IMR-90 (cell line): ENCODE results near the gene FLT3LG. TPM values are rescaled to one million over a fixed set of nuclear protein-coding genes. Genes with fewer than 3 reads are reported as not detected.

ENCODE experiments used
- ATAC-seq: fragments of 200-7000 bp; cut with Tn5 transposase; 2 replicates; pipeline ENCODE4 v1.9.1; 2020; ENCODE audit warnings: low read depth, mild to moderate bottlenecking, moderate library complexity
- BruUV-seq: library from RNA; stranded (reverse); fragments of 400-500 nt; replicated peaks from 2 replicates; lab custom pipeline; 2021; lab: Mats Ljungman, UMichigan
- CTCF ChIA-PET: fragments of 300-600 bp; formaldehyde crosslinking; extraction: SDS; loops from one replicate; lab custom pipeline; 2021; ENCODE audit warnings: antibody characterized with exemption; lab: Yijun Ruan, JAX
- POLR2A ChIA-PET: fragments of 300-600 bp; sonication (Branson Sonifier 250); formaldehyde crosslinking; loops from one replicate; lab custom pipeline; 2022; ENCODE audit warnings: antibody characterized with exemption; ENCODE audit not compliant: unreplicated experiment; lab: Charles Lee
- DNase-seq: peaks from one replicate; pipeline ENCODE4 v3.0.0; 2013
- H2AFZ ChIP-seq: replicated peaks from 2 replicates; pipeline ENCODE3; 2013; ENCODE audit warnings: low read length, mild to moderate bottlenecking; ENCODE audit not compliant: poor library complexity
- H2AK5ac ChIP-seq: 2 replicates; pipeline ENCODE4 v1.6.1; 2013; ENCODE audit warnings: low read depth, low read length, inconsistent platforms
- H2AK9ac ChIP-seq: replicated peaks from 2 replicates; pipeline ENCODE3; 2013; ENCODE audit warnings: mild to moderate bottlenecking, low read depth, low read length, moderate library complexity; ENCODE audit not compliant: poor library complexity
- H2BK120ac ChIP-seq: 2 replicates; pipeline ENCODE4 v1.6.1; 2013; ENCODE audit warnings: low read depth, low read length, inconsistent platforms
- H2BK15ac ChIP-seq: 3 replicates; pipeline ENCODE4 v1.6.1; 2013; ENCODE audit warnings: low read depth, low read length, inconsistent platforms
- H2BK20ac ChIP-seq: 2 replicates; pipeline ENCODE4 v1.6.1; 2013; ENCODE audit warnings: low read depth, mild to moderate bottlenecking, inconsistent platforms, low read length, moderate library complexity
- H2BK5ac ChIP-seq: 2 replicates; pipeline ENCODE4 v1.6.1; 2013; ENCODE audit warnings: mild to moderate bottlenecking, low read depth, low read length, inconsistent platforms; ENCODE audit not compliant: poor library complexity, severe bottlenecking
- H3K14ac ChIP-seq: replicated peaks from 2 replicates; pipeline ENCODE4 v1.6.1; 2013; ENCODE audit warnings: low read depth, low read length, inconsistent platforms
- H3K18ac ChIP-seq: 2 replicates; pipeline ENCODE4 v1.6.1; 2013; ENCODE audit warnings: low read depth, low read length, control low read depth
- H3K23ac ChIP-seq: 2 replicates; pipeline ENCODE4 v1.6.1; 2013; ENCODE audit warnings: low read depth, low read length, inconsistent platforms
- H3K27ac ChIP-seq: 2 replicates; pipeline ENCODE4 v1.5.1; 2013; ENCODE audit warnings: mild to moderate bottlenecking, control low read depth, low read length; ENCODE audit not compliant: insufficient read depth
- H3K27me3 ChIP-seq: 2 replicates; pipeline ENCODE4 v1.6.1; 2013; ENCODE audit warnings: low read length; ENCODE audit not compliant: control insufficient read depth, insufficient read depth
- H3K36me3 ChIP-seq: 2 replicates; pipeline ENCODE4 v1.6.1; 2013; ENCODE audit warnings: low read length, mixed read lengths; ENCODE audit not compliant: control insufficient read depth, insufficient read depth
- H3K4ac ChIP-seq: 2 replicates; pipeline ENCODE4 v1.6.1; 2013; ENCODE audit warnings: low read depth, low read length, inconsistent platforms
- H3K4me1 ChIP-seq: 2 replicates; pipeline ENCODE4 v1.6.1; 2013; ENCODE audit warnings: low read length, mixed read lengths; ENCODE audit not compliant: control insufficient read depth, insufficient read depth
- H3K4me2 ChIP-seq: 2 replicates; pipeline ENCODE4 v1.6.1; 2013; ENCODE audit warnings: low read depth, mild to moderate bottlenecking, control low read depth, low read length, moderate library complexity
- H3K4me3 ChIP-seq: 2 replicates; pipeline ENCODE4 v1.5.1; 2013; ENCODE audit warnings: low read depth, mild to moderate bottlenecking, control low read depth, low read length, moderate library complexity; ENCODE audit not compliant: insufficient read depth
- H3K56ac ChIP-seq: 2 replicates; pipeline ENCODE4 v1.6.1; 2013; ENCODE audit warnings: low read length, inconsistent platforms; ENCODE audit not compliant: insufficient read depth; ENCODE audit errors: extremely low read depth
- H3K79me1 ChIP-seq, 2 experiments: 2 replicates each; pipeline ENCODE4 v1.6.1; 2013; ENCODE audit warnings: low read length in 2 of 2, inconsistent platforms in 1 of 2, low read depth in 1 of 2
- H3K9ac ChIP-seq: 2 replicates; pipeline ENCODE4 v1.6.1; 2013; ENCODE audit warnings: low read depth, low read length, control low read depth
- H3K9me1 ChIP-seq: 2 replicates; pipeline ENCODE4 v1.6.1; 2013; ENCODE audit warnings: low read length, inconsistent platforms; ENCODE audit not compliant: insufficient read depth
- H3K9me3 ChIP-seq: 2 replicates; pipeline ENCODE4 v1.6.1; 2013; ENCODE audit warnings: low read length; ENCODE audit not compliant: control insufficient read depth, insufficient read depth
- H4K20me1 ChIP-seq: 2 replicates; pipeline ENCODE4 v1.6.1; 2013; ENCODE audit warnings: low read length, inconsistent platforms; ENCODE audit not compliant: insufficient read depth
- H4K5ac ChIP-seq: 2 replicates; pipeline ENCODE4 v1.6.1; 2013; ENCODE audit warnings: mild to moderate bottlenecking, low read depth, low read length, control low read depth
- H4K8ac ChIP-seq, 2 experiments: 2 replicates each; pipeline ENCODE4 v1.6.1; 2013; ENCODE audit warnings: low read depth in 2 of 2, low read length in 2 of 2, control low read depth in 1 of 2, inconsistent platforms in 1 of 2
- H4K91ac ChIP-seq: 2 replicates; pipeline ENCODE4 v1.6.1; 2013; ENCODE audit warnings: low read depth, low read length, inconsistent platforms; ENCODE audit not compliant: insufficient read depth
- BHLHE40 ChIP-seq: fragments of 150-350 bp; IDR thresholded peaks from 2 replicates; pipeline ENCODE4 v1.6.1; 2016; ENCODE audit warnings: mild to moderate bottlenecking, low read depth, low read length
- CEBPB ChIP-seq: IDR thresholded peaks from 2 replicates; pipeline ENCODE4 v1.6.1; 2012; ENCODE audit warnings: low read depth, low read length, improper control_type of control experiment
- CHD1 ChIP-seq: IDR thresholded peaks from 2 replicates; pipeline ENCODE4 v1.6.1; 2012; ENCODE audit warnings: low read depth, low read length, improper control_type of control experiment
- CTCF ChIP-seq: conservative IDR thresholded peaks from 2 replicates; pipeline ENCODE4 v1.5.1; 2012; ENCODE audit warnings: mild to moderate bottlenecking, low read depth, low read length, improper control_type of control experiment
- FOS ChIP-seq: fragments of 150-350 bp; IDR thresholded peaks from 2 replicates; pipeline ENCODE4 v1.6.1; 2016; ENCODE audit warnings: low read depth, low read length
- MAFK ChIP-seq: IDR thresholded peaks from 2 replicates; pipeline ENCODE4 v1.6.1; 2012; ENCODE audit warnings: low read depth, low read length, improper control_type of control experiment
- MAZ ChIP-seq: IDR thresholded peaks from 2 replicates; pipeline ENCODE4 v1.6.1; 2012; ENCODE audit warnings: low read depth, mild to moderate bottlenecking, low read length, improper control_type of control experiment, moderate library complexity, borderline replicate concordance
- MXI1 ChIP-seq: IDR thresholded peaks from 2 replicates; pipeline ENCODE4 v1.6.1; 2012; ENCODE audit warnings: low read depth, mild to moderate bottlenecking, low read length, moderate library complexity, borderline replicate concordance
- NFE2L2 ChIP-seq: fragments of 150-350 bp; IDR thresholded peaks from 2 replicates; pipeline ENCODE4 v1.6.1; 2016; ENCODE audit warnings: low read depth, mild to moderate bottlenecking, low read length
- POLR2A ChIP-seq: IDR thresholded peaks from 2 replicates; pipeline ENCODE4 v1.6.1; 2012; ENCODE audit warnings: mild to moderate bottlenecking, low read depth, low read length
- RAD21 ChIP-seq: IDR thresholded peaks from 2 replicates; pipeline ENCODE4 v1.6.1; 2012; ENCODE audit warnings: low read length, improper control_type of control experiment
- RCOR1 ChIP-seq: IDR thresholded peaks from 2 replicates; pipeline ENCODE4 v1.6.1; 2012; ENCODE audit warnings: mild to moderate bottlenecking, low read length, improper control_type of control experiment; ENCODE audit not compliant: insufficient replicate concordance
- RFX5 ChIP-seq: IDR thresholded peaks from 2 replicates; pipeline ENCODE4 v1.8.0; 2012; ENCODE audit warnings: low read depth, mild to moderate bottlenecking, low read length, moderate library complexity
- SMC3 ChIP-seq: fragments of 150-350 bp; IDR thresholded peaks from 2 replicates; pipeline ENCODE4 v1.6.1; 2016; ENCODE audit warnings: low read depth, mild to moderate bottlenecking, antibody characterized with exemption, low read length, moderate library complexity
- WGBS, 2 experiments: methylation state at CpG; one replicate each; pipeline versions ENCODE4 v1.1.5 to v1.1.7; 2013; ENCODE audit warnings: missing lambda C conversion rate in 2 of 2; ENCODE audit not compliant: insufficient read length in 1 of 2; ENCODE audit errors: extremely low coverage in 2 of 2; 5-methylcytosine and 5-hydroxymethylcytosine counted together
- dilution Hi-C: fragments of 300-500 bp; cut with HindIII; formaldehyde crosslinking; loops from one replicate; pipeline ENCODE4 v1.14.3; 2018; ENCODE audit warnings: low sequenced_read_pairs; ENCODE audit not compliant: unreplicated experiment
- in situ Hi-C: fragments of 300-500 bp; cut with MboI; formaldehyde crosslinking; loops from 3 replicates; pipeline ENCODE4 v1.14.3; 2019; ENCODE audit warnings: low sequenced_read_pairs, inconsistent platforms, mixed read lengths
- intact Hi-C: fragments of 100-400 bp; cut with micrococcal nuclease; formaldehyde crosslinking; loops from 2 replicates; pipeline ENCODE4 v1.10.0; 2022
- polyA plus RNA-seq, 3 experiments: library from polyadenylated mRNA; depleted of rRNA; stranded (reverse); fragments of >200 nt; gene quantifications; 2 replicates each; pipeline ENCODE4 v1.2.3, GENCODE V29; 2012; ENCODE audit warnings: low replicate concordance in 1 of 3
- total RNA-seq: library from RNA; depleted of rRNA; stranded (reverse); fragments of >200 nt; gene quantifications from 2 replicates; pipeline ENCODE4 v1.2.3, GENCODE V29; 2012
- TF ChIP-seq, protein P1 (sequence below): fragments of 150-350 bp; IDR thresholded peaks from 2 replicates; pipeline ENCODE4 v1.6.1; 2017; ENCODE audit warnings: mild to moderate bottlenecking, antibody characterized with exemption, low read length, low read depth
- TF ChIP-seq, protein P2 (sequence below): fragments of 150-350 bp; IDR thresholded peaks from 2 replicates; pipeline ENCODE4 v1.6.1; 2016; ENCODE audit warnings: low read depth, mild to moderate bottlenecking, low read length, moderate library complexity, borderline replicate concordance

FLT3LG gene
- total and polyA plus RNA-seq, 2 of the 4 experiments (the other 2 are of a cell fraction): 0.90 to 8.3 TPM

GRCh38 chr19:49436381-49437017 lies 37.5 kb upstream of the FLT3LG start:
- Histone ChIP-seq H3K9me3 (peaks cover 16% of the 10 kb centered on the region), H3K9me1 (no peaks in the 10 kb centered on the region), H3K14ac (no peak overlapping the region), H4K20me1 (no peaks in the 10 kb centered on the region), H2AK9ac (no peak overlapping the region), H3K27me3 (peaks cover 96% of the 10 kb centered on the region), H3K79me1 (no peaks in the 10 kb centered on the region), H2BK5ac (no peak overlapping the region), H4K8ac (no peak overlapping the region), H4K91ac (no peak overlapping the region), H3K18ac (no peak overlapping the region), H3K4ac (no peak overlapping the region), H2BK120ac (no peak overlapping the region), H3K56ac (no peak overlapping the region), H3K4me1 (no peaks in the 10 kb centered on the region), H3K36me3 (no peaks in the 10 kb centered on the region), H4K5ac (no peak overlapping the region), H3K4me3 (no peak overlapping the region), H2AK5ac (no peak overlapping the region), H3K9ac (no peak overlapping the region), H3K4me2 (no peak overlapping the region), H2BK20ac (no peak overlapping the region), H2BK15ac (no peak overlapping the region), H3K23ac (no peak overlapping the region; the same call in 1 of the 2 replicates), H3K27ac (no peak overlapping the region), H2AFZ (peak overlapping the region; percentile 43)
- dilution Hi-C loops (no loop called here), intact Hi-C loops (no loop called here), in situ Hi-C loops (loop anchor here (10.0 kb wide), 1 partner anchor 172 kb away; no protein-coding TSS in a partner anchor)
- TF ChIP-seq, protein P1, sequence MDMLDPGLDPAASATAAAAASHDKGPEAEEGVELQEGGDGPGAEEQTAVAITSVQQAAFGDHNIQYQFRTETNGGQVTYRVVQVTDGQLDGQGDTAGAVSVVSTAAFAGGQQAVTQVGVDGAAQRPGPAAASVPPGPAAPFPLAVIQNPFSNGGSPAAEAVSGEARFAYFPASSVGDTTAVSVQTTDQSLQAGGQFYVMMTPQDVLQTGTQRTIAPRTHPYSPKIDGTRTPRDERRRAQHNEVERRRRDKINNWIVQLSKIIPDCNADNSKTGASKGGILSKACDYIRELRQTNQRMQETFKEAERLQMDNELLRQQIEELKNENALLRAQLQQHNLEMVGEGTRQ: no peak
- TF ChIP-seq SMC3: no peak
- TF ChIP-seq RFX5: no peak
- no peak for TF ChIP-seq BHLHE40
- TF ChIP-seq, protein P2, sequence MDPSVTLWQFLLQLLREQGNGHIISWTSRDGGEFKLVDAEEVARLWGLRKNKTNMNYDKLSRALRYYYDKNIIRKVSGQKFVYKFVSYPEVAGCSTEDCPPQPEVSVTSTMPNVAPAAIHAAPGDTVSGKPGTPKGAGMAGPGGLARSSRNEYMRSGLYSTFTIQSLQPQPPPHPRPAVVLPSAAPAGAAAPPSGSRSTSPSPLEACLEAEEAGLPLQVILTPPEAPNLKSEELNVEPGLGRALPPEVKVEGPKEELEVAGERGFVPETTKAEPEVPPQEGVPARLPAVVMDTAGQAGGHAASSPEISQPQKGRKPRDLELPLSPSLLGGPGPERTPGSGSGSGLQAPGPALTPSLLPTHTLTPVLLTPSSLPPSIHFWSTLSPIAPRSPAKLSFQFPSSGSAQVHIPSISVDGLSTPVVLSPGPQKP: no peak
- no peak for TF ChIP-seq MXI1
- no peak for TF ChIP-seq MAFK
- TF ChIP-seq RAD21: no peak
- TF ChIP-seq FOS: no peak
- no peak for TF ChIP-seq RCOR1
- TF ChIP-seq POLR2A: no peak
- TF ChIP-seq CEBPB: no peak
- no peak for TF ChIP-seq NFE2L2
- no peak for TF ChIP-seq MAZ
- no peak for TF ChIP-seq CHD1
- TF ChIP-seq CTCF: no peak
- CTCF ChIA-PET: no interaction called here
- POLR2A ChIA-PET: no interaction called here
- WGBS, 2 experiments: 10% methylated on average over 30 of the region's 42 CpGs; no CpG with 5 or more reads in 1 of the 2 experiments
- ATAC-seq (no peak), DNase-seq (no peak)
- BruUV-seq: no TSS peak
